Stimulated activated CD4-positive, alpha-beta T cell treated with anti-CD3 and anti-CD28 coated beads, Interleukin-2, amount 100 ng/mL, for 4 hours (primary cell): ENCODE results near the gene ARHGAP27.
"Not testable (repeated sequence)": the region's sequence is repeated elsewhere in the genome, so short reads cannot be mapped to it uniquely, and the experiment has no call there.

Source experiments
- DNase-seq: peaks from one replicate; pipeline ENCODE4 v3.0.0-alpha.2; 2020; ENCODE audit warnings: low read depth

Gene ARHGAP27

GRCh38 chr17:45357364-45357997 is 75.2 kb downstream of the ARHGAP27 start:
- no peak for DNase-seq

GRCh38 chr17:45355087-45355486 is 77.6 kb downstream of the ARHGAP27 start:
- no peak for DNase-seq

- peak; percentile 36 for DNase-seq
Measured at GRCh38 chr17:45353043-45353442, 79.6 kb downstream of the ARHGAP27 start.

GRCh38 chr17:45351831-45352230 is 80.8 kb downstream of the ARHGAP27 start:
- DNase-seq = no peak

- DNase-seq = no peak
Measured at GRCh38 chr17:45347444-45347843, 85.2 kb downstream of the ARHGAP27 start.

- DNase-seq = no peak
Measured at GRCh38 chr17:45346216-45347015, 86.3 kb downstream of the ARHGAP27 start.

- DNase-seq = no peak
Measured at GRCh38 chr17:45345554-45346215, 87.0 kb downstream of the ARHGAP27 start.

- no peak for DNase-seq
Measured at GRCh38 chr17:45345246-45345553, 87.5 kb downstream of the ARHGAP27 start.

GRCh38 chr17:45343967-45344664 is 88.6 kb downstream of the ARHGAP27 start:
- DNase-seq = not testable (repeated sequence)
